Putamen (tissue), 1 donor: Measurements from ENCODE around the gene SSR4.

Experiments
- DNase-seq: peaks from one replicate; pipeline ENCODE4 v3.0.0-alpha.2; 2016; ENCODE audit warnings: low spot score

The SSR4 gene

GRCh38 chrX:153781428-153782047 lies 12.9 kb upstream of the SSR4 start:
- no peak for DNase-seq

GRCh38 chrX:153782313-153782712 lies 12.2 kb upstream of the SSR4 start:
- DNase-seq, result no peak

GRCh38 chrX:153782871-153783270 lies 11.6 kb upstream of the SSR4 start:
- no peak for DNase-seq

- DNase-seq, result no peak
Observed at GRCh38 chrX:153783378-153784013, 11.0 kb upstream of the SSR4 start.

GRCh38 chrX:153784325-153784967 lies 10.0 kb upstream of the SSR4 start:
- no peak for DNase-seq

- DNase-seq, result no peak
Observed at GRCh38 chrX:153786669-153787068, 7.8 kb upstream of the SSR4 start.

GRCh38 chrX:153789654-153790053 lies 4.8 kb upstream of the SSR4 start:
- DNase-seq, result no peak

GRCh38 chrX:153791104-153791852 lies 3.2 kb upstream of the SSR4 start:
- no peak for DNase-seq

GRCh38 chrX:153792368-153792767 lies 2.1 kb upstream of the SSR4 start:
- DNase-seq, result no peak

- no peak for DNase-seq
Observed at GRCh38 chrX:153793291-153793690, 1.2 kb upstream of the SSR4 start.

GRCh38 chrX:153794897-153795816 lies 689 bp downstream of the SSR4 start:
- DNase-seq, result no peak

- DNase-seq, result no peak
Observed at GRCh38 chrX:153797415-153798015, 3.0 kb downstream of the SSR4 start.

- no peak for DNase-seq
Observed at GRCh38 chrX:153799326-153799725, 4.9 kb downstream of the SSR4 start.

GRCh38 chrX:153800177-153800722 lies 5.8 kb downstream of the SSR4 start:
- DNase-seq, result no peak

- DNase-seq, result no peak
Observed at GRCh38 chrX:153800746-153801145, 6.3 kb downstream of the SSR4 start.

- DNase-seq, result no peak
Observed at GRCh38 chrX:153801669-153802068, 7.2 kb downstream of the SSR4 start.

- no peak for DNase-seq
Observed at GRCh38 chrX:153802513-153803045, 8.1 kb downstream of the SSR4 start.

- DNase-seq, result no peak
Observed at GRCh38 chrX:153803211-153804099, 9.0 kb downstream of the SSR4 start.

- DNase-seq, result no peak
Observed at GRCh38 chrX:153804100-153804595, 9.7 kb downstream of the SSR4 start.
